Measurements from ENCODE around the gene CRX. TPM values are rescaled to one million over a fixed set of nuclear protein-coding genes. Genes with fewer than 3 reads are reported as not detected.
"Not testable (repeated sequence)": the region's sequence is repeated elsewhere in the genome, so short reads cannot be mapped to it uniquely, and the experiment has no call there.

Gene CRX
- total RNA-seq, 1 donor from 2014 or later = not detected

DNA sequence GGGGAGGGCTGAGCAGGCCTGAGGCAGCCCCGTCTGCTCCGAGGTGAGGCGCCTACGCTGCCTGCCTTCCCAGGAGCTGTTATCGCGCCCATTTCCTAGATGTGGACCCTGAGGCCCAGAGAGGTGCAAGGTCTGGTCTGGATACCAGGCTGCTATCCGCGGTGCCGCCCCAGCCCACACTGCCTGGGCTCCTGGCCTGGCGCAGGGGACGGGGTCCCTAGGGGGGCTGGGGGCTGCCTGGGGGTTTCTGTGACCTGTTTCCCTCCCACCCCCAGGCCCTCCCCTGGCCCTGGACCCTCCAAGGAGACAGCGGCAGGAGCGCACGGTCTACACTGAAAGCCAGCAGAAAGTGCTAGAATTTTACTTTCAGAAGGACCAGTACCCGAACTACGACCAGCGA, 38.1 kb downstream of the CRX start:
- DNase-seq (ENCODE audit: low read depth in 2 of 2) = not testable (repeated sequence)

DNA sequence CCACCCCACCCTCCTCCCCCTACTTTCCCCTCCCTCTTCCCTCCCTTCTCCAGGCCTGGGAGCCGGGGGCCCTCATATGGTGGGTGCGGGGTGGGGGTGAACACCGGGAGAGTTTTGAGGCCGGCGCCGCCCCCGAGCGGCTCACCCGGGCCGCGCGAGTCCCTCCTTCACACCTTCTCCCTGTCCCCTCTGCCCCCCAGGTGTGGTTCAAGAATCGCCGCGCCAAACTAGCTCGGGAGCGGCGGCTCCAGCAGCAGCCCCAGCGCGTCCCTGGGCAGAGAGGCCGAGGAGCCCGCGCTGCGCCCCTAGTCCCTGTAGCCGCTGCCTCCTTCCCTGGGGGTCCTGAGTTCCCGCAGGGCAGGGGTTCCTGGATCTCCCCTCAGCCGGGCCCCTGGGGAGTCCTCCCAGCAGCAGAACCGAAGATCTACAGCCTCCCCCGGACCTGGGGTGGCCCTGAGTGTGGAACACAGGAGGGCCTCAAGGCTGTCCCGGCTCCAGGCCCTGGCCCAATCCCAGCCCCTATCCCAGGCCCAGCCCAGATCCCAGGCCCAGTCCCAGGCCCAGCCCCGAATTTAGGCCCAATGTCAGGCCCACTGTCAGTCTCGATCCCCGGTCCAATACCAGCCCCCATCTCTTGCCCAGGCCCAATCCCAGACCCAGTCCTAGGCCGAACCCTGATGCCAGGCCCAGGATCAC, 39.0 kb downstream of the CRX start:
- no peak for DNase-seq (ENCODE audit: low read depth in 2 of 2)

DNA sequence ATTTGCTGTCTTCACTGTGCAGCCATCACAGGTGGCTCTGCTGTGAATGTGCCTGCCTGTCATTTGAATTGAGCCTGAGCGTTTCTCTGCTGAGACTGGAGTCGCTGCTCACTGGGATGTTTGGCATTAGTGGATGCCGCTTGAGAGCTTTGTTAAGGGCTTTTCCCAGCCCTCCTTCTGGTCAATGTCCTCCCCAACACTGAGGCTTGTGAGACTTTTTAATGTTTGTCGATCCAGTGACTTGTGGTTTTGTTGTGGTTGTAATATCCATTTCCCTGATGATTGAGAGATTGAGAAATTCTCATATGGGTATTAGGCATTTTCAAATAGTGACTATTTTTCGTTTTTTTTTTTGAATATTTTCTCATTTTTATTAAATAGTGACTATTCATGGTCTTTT, 39.9 kb downstream of the CRX start:
- no peak for DNase-seq (ENCODE audit: low read depth in 2 of 2)

- DNase-seq (ENCODE audit: low read depth in 2 of 2) = peak; percentile 30 to 69
Measured at GRCh38 chr19:47863514-47863936, 41.8 kb downstream of the CRX start.

GRCh38 chr19:47865166-47865565, 43.4 kb downstream of the CRX start:
- no peak for DNase-seq (ENCODE audit: low read depth in 2 of 2)

DNA sequence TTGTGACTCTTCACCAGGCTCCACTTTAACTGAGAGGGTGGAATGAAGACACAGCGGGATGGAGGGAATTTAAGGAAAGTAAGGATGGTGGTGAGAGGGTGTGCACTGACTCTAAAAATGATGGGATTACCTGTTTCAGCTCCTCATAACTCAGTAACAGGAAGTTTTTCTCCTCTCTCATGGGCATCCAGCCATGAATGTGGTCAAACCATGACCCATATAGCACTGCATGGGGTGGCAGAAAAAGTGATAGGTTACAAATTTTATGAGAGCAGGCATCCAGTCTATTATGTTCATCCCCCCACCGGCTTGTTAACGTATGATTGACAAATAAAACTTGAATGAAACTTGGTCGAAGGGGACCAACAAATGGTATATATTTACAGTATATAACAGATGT, 57.2 kb downstream of the CRX start:
- no peak for DNase-seq (ENCODE audit: low read depth in 2 of 2)

GRCh38 chr19:47879385-47879784, 57.6 kb downstream of the CRX start:
- not testable (repeated sequence) for DNase-seq (ENCODE audit: low read depth in 2 of 2)

GRCh38 chr19:47881757-47882156, 60.0 kb downstream of the CRX start:
- no peak for DNase-seq (ENCODE audit: low read depth in 2 of 2)

DNA sequence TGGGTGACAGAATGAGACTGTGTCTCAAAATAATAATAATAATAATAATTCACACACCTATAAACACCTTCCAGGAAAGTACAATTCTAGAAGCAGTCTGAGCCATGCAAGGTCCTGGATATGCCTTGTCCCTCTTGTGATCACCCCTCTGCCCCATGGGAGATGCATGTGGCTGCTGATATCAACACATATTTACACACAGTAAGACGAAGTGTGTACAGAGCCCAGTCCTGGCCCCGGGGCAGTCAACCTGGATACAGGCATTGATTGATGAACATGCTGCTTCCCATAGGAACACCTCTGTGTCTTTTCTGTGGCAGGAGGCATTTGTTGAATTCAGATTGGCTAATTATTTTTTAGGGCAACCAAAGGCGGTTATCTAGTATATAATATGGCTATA, 61.2 kb downstream of the CRX start:
- DNase-seq (ENCODE audit: low read depth in 2 of 2) = no peak

DNA sequence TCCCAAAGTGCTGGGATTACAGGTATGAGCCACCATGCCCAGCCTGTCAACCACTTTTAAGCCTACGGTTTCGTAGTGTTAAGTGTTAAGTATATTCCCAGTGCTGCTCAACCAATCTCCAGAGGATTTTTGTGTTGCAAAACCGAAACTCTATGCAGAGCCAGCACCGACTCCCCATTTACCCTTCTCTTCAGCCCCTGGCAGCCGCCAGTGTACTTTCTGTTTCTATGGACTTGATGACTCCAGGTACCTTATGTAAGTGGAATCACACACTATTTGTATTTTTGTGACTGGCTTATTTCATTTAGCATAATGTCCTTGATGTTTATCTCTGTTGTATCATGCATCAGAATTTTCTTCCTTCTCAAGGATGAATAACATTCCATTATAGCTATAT, 63.3 kb downstream of the CRX start:
- no peak for DNase-seq (ENCODE audit: low read depth in 2 of 2)

- no peak for DNase-seq (ENCODE audit: low read depth in 2 of 2)
Measured at GRCh38 chr19:47886010-47886559, 64.3 kb downstream of the CRX start, which contains the start of gene SULT2A1. Gene SULT2A1 (minus strand): TSS chr19:47886315. CDS start chr19:47886257, 58 bp downstream.

GRCh38 chr19:47890865-47891621, 69.3 kb downstream of the CRX start:
- DNase-seq (ENCODE audit: low read depth in 2 of 2) = no peak

GRCh38 chr19:47891622-47891922, 69.8 kb downstream of the CRX start:
- DNase-seq (ENCODE audit: low read depth in 2 of 2) = no peak

GRCh38 chr19:47891923-47892666, 70.4 kb downstream of the CRX start:
- DNase-seq (ENCODE audit: low read depth in 2 of 2) = no peak

Other genes with a start within 250 kb of the CRX start
- gene ZNF541, start 248.8 kb upstream of the CRX start, total RNA-seq = 0.39 and 0.63 TPM in 2 replicates
- gene BICRA, start 212.8 kb upstream of the CRX start, total RNA-seq = 2.8 and 5.7 TPM in 2 replicates
- 73.6 and 146 TPM in 2 replicates for gene EHD2, start 108.5 kb upstream of the CRX start, total RNA-seq
- 71.5 and 106 TPM in 2 replicates for gene NOP53, start 76.4 kb upstream of the CRX start, total RNA-seq
- 200 and 277 TPM in 2 replicates for gene SELENOW, start 43.2 kb upstream of the CRX start, total RNA-seq
- not detected in 2 replicates for gene TPRX1, start 17.4 kb upstream of the CRX start, total RNA-seq
- not detected in 2 replicates for gene TPRX2, start 37.3 kb downstream of the CRX start, total RNA-seq
- gene SULT2A1, start 64.4 kb downstream of the CRX start, total RNA-seq = not detected in 2 replicates
- gene BSPH1, start 170.2 kb downstream of the CRX start, total RNA-seq = not detected in 2 replicates
- not detected in 2 replicates for gene ELSPBP1, start 172.7 kb downstream of the CRX start, total RNA-seq
- gene CABP5, start 222.1 kb downstream of the CRX start, total RNA-seq = not detected in 2 replicates